CD4-positive, alpha-beta T cell treated with Interleukin-4 for 4 hours (primary cell): ENCODE data around the gene IL2.

Source experiments
- DNase-seq: peaks from one replicate; pipeline ENCODE4 v3.0.0-alpha.2; 2020

The IL2 gene

GRCh38 chr4:122456231-122457116 lies at the start of gene IL2:
TSS of gene IL2 (minus strand) at chr4:122456725. CDS start at chr4:122456440, 285 bp downstream.
- DNase-seq = peak; percentile 39

- DNase-seq = peak; percentile 36
These were observed 46.7 kb upstream of the IL2 start for GRCh38 chr4:122503214-122503613.

GRCh38 chr4:122500852-122501501 lies 44.5 kb upstream of the IL2 start:
- DNase-seq = no peak

- DNase-seq = no peak
These were observed 32.5 kb upstream of the IL2 start for GRCh38 chr4:122489061-122489460.

GRCh38 chr4:122483481-122483880 lies 27.0 kb upstream of the IL2 start:
- DNase-seq = no peak

- DNase-seq = no peak
These were observed 25.4 kb upstream of the IL2 start for GRCh38 chr4:122481766-122482405.

GRCh38 chr4:122480655-122481487 lies 24.3 kb upstream of the IL2 start:
- no peak for DNase-seq

- DNase-seq = no peak
These were observed 23.5 kb upstream of the IL2 start for GRCh38 chr4:122479935-122480416.

- DNase-seq = no peak
These were observed 20.2 kb upstream of the IL2 start for GRCh38 chr4:122476745-122477144.

GRCh38 chr4:122476126-122476525 lies 19.6 kb upstream of the IL2 start:
- no peak for DNase-seq

- no peak for DNase-seq
These were observed 18.7 kb upstream of the IL2 start for GRCh38 chr4:122475233-122475632.

GRCh38 chr4:122469457-122469856 lies 12.9 kb upstream of the IL2 start:
- no peak for DNase-seq

GRCh38 chr4:122458625-122459024 lies 2.1 kb upstream of the IL2 start:
- peak; percentile 77 for DNase-seq

GRCh38 chr4:122453384-122453995 lies 3.0 kb downstream of the IL2 start:
- DNase-seq = peak; percentile 1

- DNase-seq = peak; percentile 25
These were observed 5.7 kb downstream of the IL2 start for GRCh38 chr4:122450847-122451246.

- no peak for DNase-seq
These were observed 22.2 kb downstream of the IL2 start for GRCh38 chr4:122434285-122434684.

- no peak for DNase-seq
These were observed 25.2 kb downstream of the IL2 start for GRCh38 chr4:122431351-122431750.

GRCh38 chr4:122423246-122423645 lies 33.3 kb downstream of the IL2 start:
- no peak for DNase-seq

- no peak for DNase-seq
These were observed 44.0 kb downstream of the IL2 start for GRCh38 chr4:122412547-122412946.

GRCh38 chr4:122403861-122404260 lies 52.7 kb downstream of the IL2 start:
- DNase-seq = no peak
